ENCODE data around the gene EIF4G2.

- TF ChIP-seq CTCF (tag by site-specific recombination; IDR thresholded peaks at IDR 0.05) (no peak), SP2 (tag by site-specific recombination; IDR thresholded peaks at IDR 0.05) (no peak), ZFP41 (tag by site-specific recombination; IDR thresholded peaks at IDR 0.05; ENCODE audit: borderline replicate concordance) (no peak), ZNF768 (tag by site-specific recombination; IDR thresholded peaks at IDR 0.05) (no peak)
Observed at GRCh38 chr11:10797531-10797930, 11.2 kb downstream of the EIF4G2 start.

All from HEK293 (cell line).